OCI-LY3 (cell line): ENCODE measurements around the gene DNAH11.

Source experiments
- EZH2phosphoT487 ChIP-seq: fragments of 200-600 bp; shearing (Covaris generic); IDR thresholded peaks from 2 replicates; pipeline ENCODE4 v1.6.1; 2018; ENCODE audit warnings: antibody characterized with exemption, mixed run types, low read depth
- TF ChIP-seq, protein P1 (sequence below): fragments of 200-600, 300-600 bp; sonication (generic); IDR thresholded peaks from 2 replicates; pipeline ENCODE4 v1.5.1; 2014; ENCODE audit warnings: antibody characterized with exemption, low read length, low read depth

DNA sequence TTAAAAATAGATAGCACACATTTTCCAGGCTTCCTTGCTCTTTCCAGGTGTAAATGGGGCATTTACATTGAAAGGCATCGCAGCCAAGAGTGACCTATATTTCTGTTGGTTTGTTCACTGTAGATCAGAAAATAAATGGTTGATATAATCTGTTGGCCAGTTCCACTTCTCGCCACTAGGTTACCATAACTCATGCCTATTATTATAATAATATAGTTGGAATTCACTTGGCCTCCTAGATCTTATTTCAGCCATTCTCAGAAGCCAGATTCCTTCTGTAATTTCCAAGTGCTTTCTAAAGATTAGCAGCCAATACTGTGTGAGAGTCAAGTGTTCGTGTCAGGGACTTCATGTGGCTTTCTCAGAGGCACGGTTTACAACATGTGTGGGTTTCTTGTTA is 179.5 kb downstream of the DNAH11 start:
- TF ChIP-seq, protein P1, sequence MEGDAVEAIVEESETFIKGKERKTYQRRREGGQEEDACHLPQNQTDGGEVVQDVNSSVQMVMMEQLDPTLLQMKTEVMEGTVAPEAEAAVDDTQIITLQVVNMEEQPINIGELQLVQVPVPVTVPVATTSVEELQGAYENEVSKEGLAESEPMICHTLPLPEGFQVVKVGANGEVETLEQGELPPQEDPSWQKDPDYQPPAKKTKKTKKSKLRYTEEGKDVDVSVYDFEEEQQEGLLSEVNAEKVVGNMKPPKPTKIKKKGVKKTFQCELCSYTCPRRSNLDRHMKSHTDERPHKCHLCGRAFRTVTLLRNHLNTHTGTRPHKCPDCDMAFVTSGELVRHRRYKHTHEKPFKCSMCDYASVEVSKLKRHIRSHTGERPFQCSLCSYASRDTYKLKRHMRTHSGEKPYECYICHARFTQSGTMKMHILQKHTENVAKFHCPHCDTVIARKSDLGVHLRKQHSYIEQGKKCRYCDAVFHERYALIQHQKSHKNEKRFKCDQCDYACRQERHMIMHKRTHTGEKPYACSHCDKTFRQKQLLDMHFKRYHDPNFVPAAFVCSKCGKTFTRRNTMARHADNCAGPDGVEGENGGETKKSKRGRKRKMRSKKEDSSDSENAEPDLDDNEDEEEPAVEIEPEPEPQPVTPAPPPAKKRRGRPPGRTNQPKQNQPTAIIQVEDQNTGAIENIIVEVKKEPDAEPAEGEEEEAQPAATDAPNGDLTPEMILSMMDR = no peak; the same call in 1 of the 2 replicates
- no peak for TF ChIP-seq EZH2phosphoT487
